PC-3 (cell line): ENCODE data around the gene ANK3. TPM values are rescaled to one million over a fixed set of nuclear protein-coding genes. Genes with fewer than 3 reads are reported as not detected.

Source experiments
- ATAC-seq: fragments of 200-7000 bp; cut with Tn5 transposase; 2 replicates; pipeline ENCODE4 v1.9.1; 2020; ENCODE audit warnings: mild to moderate bottlenecking, moderate library complexity
- BruUV-seq: library from RNA; stranded (reverse); fragments of 400-500 nt; replicated peaks from 2 replicates; lab custom pipeline; 2021; lab: Mats Ljungman, UMichigan
- CTCF ChIA-PET: fragments of 300-600 bp; sonication (Branson Sonifier 250); formaldehyde crosslinking; loops from one replicate; lab custom pipeline; 2022; ENCODE audit warnings: antibody characterized with exemption; lab: Charles Lee
- POLR2A ChIA-PET: fragments of 300-600 bp; sonication (Branson Sonifier 250); formaldehyde crosslinking; loops from one replicate; lab custom pipeline; 2022; ENCODE audit warnings: antibody characterized with exemption; ENCODE audit not compliant: unreplicated experiment; lab: Charles Lee
- DNase-seq: peaks from one replicate; pipeline ENCODE4 v3.0.0-alpha.2; 2015
- H2AFZ ChIP-seq: fragments of 300-600 bp; sonication (generic); 2 replicates; pipeline ENCODE4 v1.6.0; 2016; ENCODE audit warnings: antibody characterized with exemption, low read length
- H3F3A ChIP-seq: fragments of 300-600 bp; sonication (generic); one replicate; pipeline ENCODE4 v1.6.0; 2017; ENCODE audit warnings: antibody characterized with exemption, low read length, control low read depth, mild to moderate bottlenecking; ENCODE audit not compliant: unreplicated experiment
- H3K27ac ChIP-seq: fragments of 300-600 bp; sonication (generic); 2 replicates; pipeline ENCODE4 v1.5.1; 2016; ENCODE audit warnings: mild to moderate bottlenecking, low read length
- H3K27me3 ChIP-seq: fragments of 300-600 bp; sonication (generic); 2 replicates; pipeline ENCODE4 v1.6.1; 2016; ENCODE audit warnings: low read length, mixed read lengths
- H3K36me3 ChIP-seq: fragments of 300-600 bp; sonication (generic); 2 replicates; pipeline ENCODE4 v1.6.1; 2016; ENCODE audit warnings: low read depth, mixed run types, low read length, mixed read lengths
- H3K4me1 ChIP-seq: fragments of 300-600 bp; sonication (generic); 2 replicates; pipeline ENCODE4 v1.5.1; 2016; ENCODE audit warnings: low read length; ENCODE audit not compliant: insufficient read depth
- H3K4me2 ChIP-seq: fragments of 300-600 bp; sonication (generic); 2 replicates; pipeline ENCODE4 v1.6.0; 2016; ENCODE audit warnings: low read length
- H3K4me3 ChIP-seq: fragments of 300-600 bp; sonication (generic); 2 replicates; pipeline ENCODE4 v1.5.1; 2016; ENCODE audit warnings: mild to moderate bottlenecking, low read length, mixed read lengths
- H3K79me2 ChIP-seq: fragments of 300-600 bp; sonication (generic); 2 replicates; pipeline ENCODE4 v1.6.1; 2017; ENCODE audit warnings: low read length, mixed read lengths
- H3K9ac ChIP-seq: fragments of 300-600 bp; sonication (generic); 2 replicates; pipeline ENCODE4 v1.6.0; 2016; ENCODE audit warnings: mild to moderate bottlenecking, low read length
- H3K9me2 ChIP-seq: fragments of 300-600 bp; sonication (generic); replicated peaks from 2 replicates; pipeline ENCODE4 v1.6.1; 2016; ENCODE audit warnings: mixed run types, low read length, mixed read lengths
- H3K9me3 ChIP-seq: fragments of 300-600 bp; sonication (generic); 2 replicates; pipeline ENCODE4 v1.6.1; 2016; ENCODE audit warnings: low read length, mixed read lengths
- H4K20me1 ChIP-seq: fragments of 300-600 bp; sonication (generic); 2 replicates; pipeline ENCODE4 v1.6.1; 2016; ENCODE audit warnings: low read length, mixed read lengths
- EZH2 ChIP-seq: fragments of 300-600 bp; sonication (generic); IDR thresholded peaks from one replicate; pipeline ENCODE4 v1.6.1; 2017; ENCODE audit warnings: antibody characterized with exemption, mild to moderate bottlenecking, low read length; ENCODE audit not compliant: unreplicated experiment
- EZH2phosphoT487 ChIP-seq: fragments of 300-600 bp; sonication (generic); IDR thresholded peaks from 2 replicates; pipeline ENCODE4 v1.6.1; 2018; ENCODE audit warnings: mild to moderate bottlenecking, antibody characterized with exemption, low read length, borderline replicate concordance
- intact Hi-C: fragments of 100-400 bp; cut with micrococcal nuclease; formaldehyde crosslinking; loops from 2 replicates; pipeline ENCODE4 v1.9.0; 2023
- total RNA-seq: library from RNA; depleted of rRNA; stranded (reverse); fragments of >200 nt; gene quantifications from 2 replicates; pipeline ENCODE4 v1.2.3, GENCODE V29; 2014
- TF ChIP-seq, protein P1 (sequence below): fragments of 300-600 bp; sonication (generic); conservative IDR thresholded peaks from 2 replicates; pipeline ENCODE4 v1.5.1; 2017; ENCODE audit warnings: antibody characterized with exemption, low read depth, mild to moderate bottlenecking, low read length

ANK3 gene
- total RNA-seq, 1 experiment from 2014 or later = 29.5 TPM

DNA sequence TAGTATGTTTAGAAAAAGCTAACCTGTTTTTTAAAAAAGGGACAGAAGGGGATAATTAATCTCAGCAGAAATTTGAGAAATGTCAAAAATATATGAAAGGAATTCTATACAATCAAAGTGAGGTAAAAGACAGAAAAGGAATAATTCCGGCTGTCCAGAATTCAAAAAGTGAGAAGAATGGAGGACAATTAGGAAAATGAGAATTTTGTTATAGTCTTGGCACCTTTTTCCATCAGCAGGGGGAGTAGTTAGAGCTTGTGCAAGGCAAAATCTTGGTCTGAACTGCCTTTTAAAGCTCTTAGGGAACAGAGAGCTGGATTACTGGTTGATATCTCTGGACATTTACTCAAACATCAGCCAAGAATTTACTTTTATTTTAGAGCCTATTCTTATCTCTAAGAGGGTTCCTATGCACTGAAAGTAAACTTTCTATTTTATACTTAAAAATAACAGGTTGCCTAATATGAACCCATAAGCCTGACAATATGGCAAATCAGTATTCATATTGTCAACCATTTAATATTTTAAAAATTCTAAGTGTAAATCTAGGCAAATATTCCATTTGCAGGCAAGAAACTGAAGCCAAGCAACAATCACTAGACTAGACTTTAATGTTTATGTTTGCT, 185.6 kb downstream of the ANK3 start:
- DNase-seq = peak; percentile 77
- CTCF ChIA-PET = interaction anchor here (0.6 to 1.4 kb wide), 11 partner anchors 18 to 231 kb away, joined by 3 to 25 read pairs (median 5); no protein-coding TSS in a partner anchor

DNA sequence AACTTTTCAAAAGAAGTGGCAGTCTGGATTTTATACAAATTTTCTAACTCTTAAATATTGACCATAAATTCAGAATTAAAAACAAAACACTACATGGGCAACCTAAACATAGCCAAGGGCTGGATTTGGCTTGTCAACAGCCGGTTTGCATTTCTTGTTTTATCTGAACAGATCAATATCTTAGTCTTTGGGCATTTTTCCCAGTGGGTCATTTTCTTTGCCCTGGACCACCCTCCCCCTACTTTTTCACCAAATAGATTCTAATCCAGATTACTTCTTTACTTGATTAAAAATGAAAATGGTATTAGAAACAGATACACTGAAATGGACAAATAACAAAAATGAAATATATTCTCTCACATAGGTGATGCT, 189.0 kb downstream of the ANK3 start:
- H2AFZ ChIP-seq = no peak overlapping the region
- intact Hi-C loops = loop anchor here (10.0 kb wide), 1 partner anchor 336 kb away; no protein-coding TSS in a partner anchor
- H3F3A ChIP-seq = no peaks in the 10 kb centered on the region
- no peaks in the 10 kb centered on the region for H4K20me1 ChIP-seq
- TF ChIP-seq, protein P1, sequence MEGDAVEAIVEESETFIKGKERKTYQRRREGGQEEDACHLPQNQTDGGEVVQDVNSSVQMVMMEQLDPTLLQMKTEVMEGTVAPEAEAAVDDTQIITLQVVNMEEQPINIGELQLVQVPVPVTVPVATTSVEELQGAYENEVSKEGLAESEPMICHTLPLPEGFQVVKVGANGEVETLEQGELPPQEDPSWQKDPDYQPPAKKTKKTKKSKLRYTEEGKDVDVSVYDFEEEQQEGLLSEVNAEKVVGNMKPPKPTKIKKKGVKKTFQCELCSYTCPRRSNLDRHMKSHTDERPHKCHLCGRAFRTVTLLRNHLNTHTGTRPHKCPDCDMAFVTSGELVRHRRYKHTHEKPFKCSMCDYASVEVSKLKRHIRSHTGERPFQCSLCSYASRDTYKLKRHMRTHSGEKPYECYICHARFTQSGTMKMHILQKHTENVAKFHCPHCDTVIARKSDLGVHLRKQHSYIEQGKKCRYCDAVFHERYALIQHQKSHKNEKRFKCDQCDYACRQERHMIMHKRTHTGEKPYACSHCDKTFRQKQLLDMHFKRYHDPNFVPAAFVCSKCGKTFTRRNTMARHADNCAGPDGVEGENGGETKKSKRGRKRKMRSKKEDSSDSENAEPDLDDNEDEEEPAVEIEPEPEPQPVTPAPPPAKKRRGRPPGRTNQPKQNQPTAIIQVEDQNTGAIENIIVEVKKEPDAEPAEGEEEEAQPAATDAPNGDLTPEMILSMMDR = no peak
- no peak for TF ChIP-seq EZH2phosphoT487
- TF ChIP-seq EZH2 = no peak
- no peak overlapping the region for H3K4me3 ChIP-seq
- no peaks in the 10 kb centered on the region for H3K27me3 ChIP-seq
- H3K4me1 ChIP-seq = no peaks in the 10 kb centered on the region
- no peak overlapping the region for H3K27ac ChIP-seq
- no TSS peak for BruUV-seq
- H3K4me2 ChIP-seq = no peak overlapping the region
- ATAC-seq (no peak), DNase-seq (no peak)
- no peaks in the 10 kb centered on the region for H3K9me3 ChIP-seq
- CTCF ChIA-PET = no interaction called here
- POLR2A ChIA-PET = no interaction called here
- H3K9ac ChIP-seq = no peak overlapping the region
- peaks cover 4% of the 10 kb centered on the region; the same call in 1 of the 2 replicates for H3K36me3 ChIP-seq
- no peaks in the 10 kb centered on the region for H3K9me2 ChIP-seq
- H3K79me2 ChIP-seq = no peaks in the 10 kb centered on the region

More for the DNA sequence above, 185.6 kb downstream of the ANK3 start:
- H3K9me2 ChIP-seq = no peaks in the 10 kb centered on the region
- no peak overlapping the region for H3K9ac ChIP-seq
- no peak overlapping the region for H3K4me2 ChIP-seq
- intact Hi-C loops = loop anchor here (1.0 to 10.0 kb wide), 3 partner anchors 17 to 339 kb away; no protein-coding TSS in a partner anchor
- peaks cover 10% of the 10 kb centered on the region for H3K4me1 ChIP-seq
- no peak overlapping the region for H3K27ac ChIP-seq
- no peaks in the 10 kb centered on the region for H3K9me3 ChIP-seq
- POLR2A ChIA-PET = interaction anchor here (0.7 kb wide), 1 partner anchor 445 kb away, joined by 3 read pairs; no protein-coding TSS in a partner anchor
- H2AFZ ChIP-seq = no peak overlapping the region
- H4K20me1 ChIP-seq = no peaks in the 10 kb centered on the region
- peak; percentile 45; the same call in 1 of the 2 replicates for ATAC-seq
- TF ChIP-seq, protein P1 = peak; percentile 87
- TF ChIP-seq EZH2 = no peak
- H3K79me2 ChIP-seq = no peaks in the 10 kb centered on the region
- H3K4me3 ChIP-seq = no peak overlapping the region
- BruUV-seq = no TSS peak
- no peaks in the 10 kb centered on the region for H3K27me3 ChIP-seq
- H3F3A ChIP-seq = no peaks in the 10 kb centered on the region
- no peaks in the 10 kb centered on the region for H3K36me3 ChIP-seq
